A172 (cell line): Measurements from ENCODE around the gene FMN1. TPM values are rescaled to one million over a fixed set of nuclear protein-coding genes. Genes with fewer than 3 reads are reported as not detected.

Experiments used
- DNase-seq: peaks from one replicate; pipeline ENCODE4 v3.0.0-alpha.2; 2015; ENCODE audit warnings: low spot score
- total RNA-seq: library from RNA; depleted of rRNA; stranded (reverse); fragments of >200 nt; shearing (Covaris generic); gene quantifications from 2 replicates; pipeline ENCODE4 v1.2.3, GENCODE V29; 2014; rRNA removed

Gene FMN1
- total RNA-seq, 1 experiment from 2014 or later: 0.95 TPM

DNA sequence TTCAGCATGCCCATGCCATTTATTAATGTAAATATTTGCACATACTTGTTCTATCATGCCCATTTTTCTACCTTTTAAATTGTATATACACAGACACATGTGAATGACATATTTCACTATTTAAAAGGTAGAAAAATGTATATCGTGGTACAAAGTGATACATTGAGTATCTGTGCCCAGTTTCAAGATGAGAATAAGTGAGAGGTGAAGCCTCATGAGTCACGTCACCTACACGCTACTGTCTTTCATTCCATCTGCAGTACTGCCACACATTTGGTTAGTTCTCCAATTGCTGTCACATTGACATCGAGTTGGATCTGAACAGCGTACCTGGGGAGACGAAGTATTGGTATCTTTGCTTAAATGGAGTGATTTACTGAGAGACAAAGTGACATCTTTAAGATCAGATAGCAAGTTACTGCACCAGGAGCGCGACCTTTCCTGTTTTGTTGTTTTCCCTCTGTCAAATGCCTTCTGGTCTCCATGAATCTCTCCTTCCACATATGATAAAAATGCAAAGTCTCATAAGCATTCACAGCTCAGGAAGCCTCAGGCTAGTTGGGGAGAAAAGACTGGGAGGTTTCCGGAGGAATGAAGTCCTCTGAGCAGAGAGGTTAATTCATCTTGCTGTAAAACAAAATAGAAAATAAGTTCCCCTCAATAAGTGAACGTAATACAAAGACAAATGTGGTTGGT lies 464.7 kb downstream of the FMN1 start:
- DNase-seq: no peak

- DNase-seq: no peak
Observed at GRCh38 chr15:32723171-32723948, 471.2 kb downstream of the FMN1 start.

GRCh38 chr15:32722136-32722535 lies 472.4 kb downstream of the FMN1 start:
- no peak for DNase-seq

DNA sequence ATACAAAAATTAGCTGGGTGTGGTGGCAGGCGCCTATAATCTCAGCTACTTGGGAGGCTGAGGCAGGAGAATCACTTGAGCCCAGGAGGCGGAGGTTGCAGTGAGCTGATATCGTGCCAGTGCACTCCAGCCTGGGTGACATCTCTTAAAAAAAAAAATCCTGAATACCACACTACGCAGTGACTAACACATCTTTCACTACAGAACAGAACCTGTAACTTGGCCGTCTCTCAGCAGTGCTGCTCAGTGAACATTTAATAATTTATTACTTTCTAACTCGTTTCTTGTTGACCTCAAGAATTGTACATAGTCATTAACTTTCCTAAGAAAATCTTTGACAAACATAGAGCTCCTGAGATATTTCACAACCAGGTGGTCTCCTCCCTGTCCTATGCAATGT lies 472.9 kb downstream of the FMN1 start:
- DNase-seq: no peak

- no peak for DNase-seq
Observed at GRCh38 chr15:32718821-32719716, 475.4 kb downstream of the FMN1 start.

DNA sequence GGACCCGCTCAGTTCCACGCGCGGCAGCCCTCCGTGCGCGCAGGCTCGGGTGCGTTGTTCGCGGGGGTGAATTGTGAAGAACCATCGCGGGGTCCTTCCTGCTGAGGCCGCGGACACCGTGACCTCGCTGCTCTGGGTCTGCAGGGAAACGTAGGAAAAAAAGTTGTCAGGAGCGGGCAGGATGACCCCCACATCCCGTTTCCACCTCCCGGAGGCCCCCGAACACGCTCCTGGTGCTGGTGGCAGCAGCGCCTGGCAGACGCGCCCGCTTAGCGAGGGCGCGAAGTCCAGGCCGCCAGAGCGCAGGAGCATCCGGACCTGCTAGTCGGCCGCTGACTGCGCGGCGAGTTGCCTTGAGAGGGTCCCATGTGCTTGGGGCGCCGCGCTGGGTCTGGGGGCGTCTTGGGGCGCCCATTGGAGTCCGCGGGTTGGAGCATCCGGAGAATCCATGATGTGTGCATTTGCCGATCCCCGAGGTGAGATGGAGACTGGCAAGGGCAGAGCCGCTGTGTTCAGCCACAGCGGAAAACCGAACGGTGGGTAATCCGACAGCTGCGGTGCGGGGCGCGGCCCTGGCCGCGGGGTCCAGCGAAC lies 476.2 kb downstream of the FMN1 start:
- DNase-seq: no peak

GRCh38 chr15:32717426-32718226 lies 476.9 kb downstream of the FMN1 start, which contains the start of gene GREM1:
TSS of gene GREM1 (plus strand) at chr15:32718004. CDS start at chr15:32730691, 12,687 bp downstream.
- no peak for DNase-seq

DNA sequence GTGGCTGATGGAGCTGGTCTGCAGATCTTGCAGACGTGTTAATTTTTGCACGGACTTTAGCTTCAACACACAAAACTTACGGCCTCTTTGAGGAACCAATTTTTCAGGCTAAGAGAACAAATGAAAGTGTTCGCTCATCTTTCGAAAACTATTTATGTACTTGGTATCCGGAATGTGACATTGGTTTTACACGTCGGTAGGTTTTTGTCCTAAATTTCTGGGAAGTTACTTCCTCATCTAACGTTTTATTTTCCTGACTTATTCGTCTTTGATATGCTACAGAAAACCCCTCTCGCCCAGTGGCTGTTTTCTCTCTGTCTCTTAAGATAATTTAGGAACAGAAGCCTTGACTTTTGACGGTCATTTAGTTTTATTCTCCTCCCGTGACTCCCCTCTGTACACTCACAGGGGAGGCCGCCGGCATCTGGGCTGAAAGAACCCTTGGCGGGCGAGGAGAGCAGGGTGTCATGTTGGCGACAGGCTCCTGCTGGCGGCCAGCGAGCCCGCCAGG lies 477.5 kb downstream of the FMN1 start:
- no peak for DNase-seq

DNA sequence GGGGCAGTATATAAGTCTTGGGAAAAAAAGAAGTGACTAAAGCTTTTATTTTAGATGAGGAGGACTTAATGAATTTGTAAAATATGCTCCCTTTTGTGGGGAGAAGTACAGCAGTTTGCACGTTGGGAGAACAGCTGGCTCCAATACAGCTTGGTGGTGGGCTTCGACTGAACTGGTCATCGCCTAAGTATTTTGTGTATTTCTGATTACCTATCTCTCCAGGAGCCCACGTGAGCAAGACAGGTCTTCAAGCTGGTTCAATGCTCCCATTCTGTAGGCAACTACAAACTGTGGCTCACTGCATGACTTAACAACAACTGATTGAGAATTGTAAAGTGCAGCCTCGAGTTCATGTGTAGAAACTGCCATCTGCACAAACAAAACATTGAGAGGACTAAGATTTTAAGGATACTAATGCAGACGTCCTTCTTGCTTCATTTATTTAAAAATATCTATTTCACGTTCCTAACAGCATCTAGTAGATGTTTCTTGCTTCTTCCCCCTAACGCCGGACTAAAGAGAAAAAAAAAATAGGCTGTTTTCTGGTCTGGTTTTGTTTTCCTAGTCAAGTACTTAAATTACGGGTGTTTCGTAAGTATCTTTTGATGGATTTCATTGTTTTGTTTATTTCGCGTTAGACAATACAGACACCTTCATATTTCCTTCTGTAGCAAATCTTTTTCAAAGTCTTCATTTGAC lies 478.1 kb downstream of the FMN1 start:
- DNase-seq: no peak

Other genes starting within 250 kb of the FMN1 start
- not detected in 2 replicates for gene RYR3, start 116.3 kb upstream of the FMN1 start, total RNA-seq